HUDEP-2 (cell line): ENCODE data around the gene SEZ6L2.
"Not testable (repeated sequence)": the region's sequence is repeated elsewhere in the genome, so short reads cannot be mapped to it uniquely, and the experiment has no call there.

Source experiments
- DNase-seq, 76 experiments: peaks; one replicate each; lab custom pipeline; 2025; ENCODE audit not compliant: unreplicated experiment in 76 of 76; lab: John Stamatoyannopoulos, UW

Gene SEZ6L2

GRCh38 chr16:29891525-29892457, 7.6 kb downstream of the SEZ6L2 start:
- DNase-seq: no peak

GRCh38 chr16:29889372-29889771, 10.0 kb downstream of the SEZ6L2 start:
- DNase-seq: not testable (repeated sequence)

DNA sequence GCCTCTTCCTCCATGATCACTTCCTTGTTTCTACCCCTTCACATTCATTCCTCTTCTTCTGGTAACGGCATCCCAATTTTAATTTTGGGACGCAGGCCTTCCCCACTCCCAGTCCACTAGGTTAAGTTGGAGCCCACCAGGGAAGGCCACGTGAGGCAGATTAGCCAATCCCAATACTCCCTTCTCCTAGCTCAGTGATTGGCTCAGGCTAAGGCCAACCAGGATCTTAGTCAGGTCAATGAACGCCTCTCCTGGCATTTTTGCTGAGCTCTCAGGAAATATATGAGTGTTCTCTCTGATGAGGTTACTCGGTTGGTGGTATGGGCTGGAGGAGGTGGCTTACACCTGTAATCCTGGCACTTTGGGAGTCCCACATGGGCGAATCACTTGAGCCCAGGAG, 15.4 kb downstream of the SEZ6L2 start:
- no peak for DNase-seq

DNA sequence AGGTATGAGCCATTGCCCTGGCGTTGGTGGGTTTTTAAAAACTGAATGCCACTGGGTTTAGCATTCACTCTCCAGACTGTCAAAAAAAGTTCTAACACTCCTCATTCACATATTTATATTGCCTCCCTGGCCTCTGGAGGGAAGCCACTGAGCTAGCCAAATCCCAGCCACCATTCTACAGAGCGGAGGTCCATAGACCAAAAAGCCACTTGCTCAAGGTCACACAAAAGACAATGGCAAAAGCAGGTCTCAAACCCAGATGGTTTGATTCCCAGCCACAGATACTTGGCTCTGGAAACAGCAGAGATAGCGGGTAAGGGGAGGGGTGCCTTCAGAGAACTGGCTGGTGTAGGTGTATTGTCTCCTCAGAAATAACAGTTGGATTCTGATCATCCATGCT, 18.3 kb downstream of the SEZ6L2 start:
- DNase-seq: no peak

DNA sequence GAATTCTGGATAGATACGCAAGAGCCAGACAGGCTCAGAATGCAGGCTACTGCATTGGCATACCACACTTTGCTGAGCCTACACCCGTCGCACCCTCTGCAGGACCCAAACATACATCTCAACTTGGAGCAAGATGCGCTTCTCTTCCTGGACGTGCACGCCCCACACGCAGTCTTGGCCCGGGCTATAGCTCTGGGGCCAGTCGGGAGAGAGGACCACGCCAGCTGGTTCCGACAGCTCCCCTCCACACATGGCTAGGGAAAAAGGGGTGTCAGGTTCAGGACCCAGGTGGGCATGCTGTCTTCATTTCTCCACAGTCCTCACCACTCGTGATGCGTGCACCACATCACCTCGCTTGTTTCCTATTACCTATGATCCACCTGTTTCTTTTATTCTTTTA, 21.2 kb downstream of the SEZ6L2 start:
- no peak for DNase-seq

- DNase-seq: peak in 66 of 76 experiments; percentile 20 to 80 (median 53)
Measured at GRCh38 chr16:29877266-29877961, 21.9 kb downstream of the SEZ6L2 start.

DNA sequence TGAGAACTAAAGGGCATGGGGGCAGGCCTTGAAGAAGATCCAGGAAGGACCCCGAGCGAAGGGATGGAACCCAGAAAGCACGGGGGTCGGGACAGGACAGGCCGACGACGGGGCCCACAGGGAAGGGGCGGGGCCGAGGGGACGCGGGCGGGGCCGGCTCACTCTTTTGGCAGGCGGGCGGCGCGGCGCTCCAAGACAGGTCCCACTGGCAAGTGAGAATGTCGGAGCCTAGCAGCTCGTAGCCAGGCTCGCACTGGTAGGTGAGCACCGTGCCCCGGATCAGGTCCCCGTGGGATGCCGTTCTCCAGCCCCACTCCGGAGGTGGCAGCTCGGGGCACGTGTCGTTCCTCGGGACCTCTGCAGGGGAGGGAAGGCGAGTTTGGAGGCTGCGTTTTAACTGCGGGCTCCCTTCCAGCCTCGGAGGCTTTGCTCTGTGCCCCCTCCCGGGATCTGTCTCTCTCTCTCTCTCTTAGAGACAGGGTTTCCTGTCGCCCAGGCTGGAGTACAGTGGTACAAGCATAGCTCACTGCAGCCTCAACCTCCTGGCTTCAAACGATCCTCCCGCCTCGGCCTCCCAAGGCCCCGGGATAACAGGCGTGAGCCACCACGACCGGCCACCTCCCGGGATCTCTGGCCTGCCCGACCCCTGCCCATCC, 22.6 kb downstream of the SEZ6L2 start:
- DNase-seq: peak in 4 of 76 experiments; percentile 5 to 16 (median 10)

DNA sequence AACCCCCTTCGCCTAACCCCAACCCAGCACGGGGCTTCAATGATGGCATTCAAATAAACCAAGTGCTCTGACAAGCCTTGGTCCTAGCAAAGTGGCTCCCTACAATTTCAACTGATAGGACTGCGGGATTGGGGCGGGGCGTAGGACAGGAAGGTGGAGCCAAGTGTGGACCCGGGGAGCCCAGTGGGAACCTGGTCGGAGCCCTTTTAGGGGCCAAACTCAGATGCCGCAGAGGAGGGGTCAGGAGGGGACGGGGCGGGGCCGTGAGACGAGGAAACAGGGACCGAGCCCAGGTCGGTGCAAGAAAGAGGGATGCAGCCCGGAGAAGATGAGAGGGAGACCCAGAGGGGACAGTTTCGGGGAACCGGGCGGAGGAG, 23.1 kb downstream of the SEZ6L2 start:
- DNase-seq: peak in 1 of 76 experiments; percentile 6

DNA sequence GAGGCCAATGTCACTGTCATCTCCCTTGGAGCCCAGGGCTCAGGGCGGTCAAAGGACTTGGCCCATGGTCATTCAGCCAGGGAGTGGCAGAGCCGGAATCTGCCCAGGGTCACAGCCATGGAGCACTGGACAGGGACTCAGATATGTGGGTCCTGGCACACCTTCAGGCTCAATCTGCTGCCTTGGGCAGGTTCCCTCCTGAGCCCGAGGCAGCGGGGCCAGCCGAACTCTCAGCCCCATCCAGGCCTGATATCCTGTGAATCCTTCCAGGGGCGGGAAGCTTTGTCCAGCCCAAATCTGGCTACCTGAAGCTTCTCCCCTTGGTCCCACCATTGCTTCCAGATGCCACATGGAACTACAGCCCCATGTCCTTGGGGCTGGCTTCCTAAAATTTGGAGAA, 24.1 kb downstream of the SEZ6L2 start:
- DNase-seq: no peak

DNA sequence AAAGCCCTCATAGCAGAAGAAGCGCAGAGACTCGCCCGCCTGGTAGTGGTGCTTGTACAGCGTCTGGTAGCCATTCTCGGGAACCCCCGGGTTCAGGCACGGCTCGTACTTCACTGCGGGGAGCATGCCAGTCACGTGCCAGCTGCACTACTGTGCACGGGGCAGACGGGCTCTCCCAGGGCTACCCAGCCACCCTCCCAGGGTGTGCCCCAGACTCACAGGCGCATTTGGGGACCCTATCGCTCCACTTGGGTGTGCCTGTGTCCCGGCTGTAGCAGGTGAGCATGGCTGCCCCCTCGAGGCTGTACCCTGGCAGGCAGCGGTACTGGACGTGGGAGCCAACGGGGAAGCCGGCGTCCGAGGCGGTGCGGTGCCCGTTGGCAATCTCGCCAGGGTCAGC, 26.0 kb downstream of the SEZ6L2 start:
- DNase-seq: no peak

DNA sequence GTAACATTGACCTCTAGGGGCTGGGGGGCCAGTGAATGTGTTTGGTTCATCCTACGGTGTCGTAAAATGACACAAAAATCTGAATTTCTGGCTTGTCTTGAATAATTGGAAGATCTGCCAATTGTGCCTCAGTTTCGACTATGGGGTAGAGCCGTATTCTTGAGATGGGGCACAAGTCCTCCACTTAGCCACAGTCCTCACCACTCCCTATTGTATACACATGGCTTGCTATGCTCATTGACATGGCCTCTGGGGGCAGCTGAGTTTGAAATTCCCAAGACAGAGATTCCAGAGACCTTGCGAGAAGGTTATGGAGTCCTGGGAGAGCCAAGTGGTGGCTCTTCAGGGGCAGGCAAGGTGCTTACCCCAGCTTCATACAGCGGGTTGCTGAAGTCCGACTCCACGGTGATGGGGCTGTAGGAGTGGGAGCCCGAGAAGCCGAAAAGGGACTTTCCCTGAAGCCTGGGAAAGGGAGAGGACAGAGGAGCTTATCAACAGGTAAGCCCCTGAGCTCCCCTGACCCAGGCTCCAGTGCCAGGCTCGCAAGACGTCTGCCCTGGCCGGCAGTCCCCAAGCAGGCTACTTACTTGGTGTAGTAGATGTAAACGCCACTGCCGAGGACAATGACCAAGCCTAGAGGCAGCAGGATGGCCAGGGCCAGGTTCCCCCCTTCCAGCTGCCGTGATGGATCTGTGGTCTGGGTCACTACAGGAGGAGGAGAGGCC, 27.4 kb downstream of the SEZ6L2 start:
- DNase-seq: no peak

GRCh38 chr16:29869067-29869466, 30.3 kb downstream of the SEZ6L2 start:
- not testable (repeated sequence) for DNase-seq

GRCh38 chr16:29868396-29869009, 30.8 kb downstream of the SEZ6L2 start:
- DNase-seq: peak in 10 of 76 experiments; percentile 5 to 37 (median 12)

DNA sequence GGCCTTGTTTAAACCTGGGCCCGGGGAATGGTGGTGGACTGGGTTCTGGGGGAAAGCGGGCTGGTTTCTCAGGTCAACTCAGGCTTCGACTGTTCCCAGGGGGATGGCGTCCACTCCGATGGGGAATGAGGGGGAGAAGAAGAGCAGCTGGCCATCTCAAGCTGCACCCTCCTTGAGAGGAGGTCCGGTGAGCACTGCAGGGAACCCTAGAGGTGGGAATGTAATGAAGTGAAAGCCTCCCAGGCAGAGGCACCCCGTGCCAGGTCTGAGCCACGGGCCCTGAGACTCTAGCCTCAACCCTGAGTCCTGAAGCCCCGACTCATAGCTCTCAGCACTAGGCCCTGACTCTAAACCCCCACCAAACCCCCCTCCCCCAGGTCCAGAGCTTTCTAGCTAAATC, 35.1 kb downstream of the SEZ6L2 start:
- DNase-seq: no peak

- DNase-seq: no peak
Measured at GRCh38 chr16:29863669-29863984, 35.7 kb downstream of the SEZ6L2 start.

- peak in 75 of 76 experiments; percentile 21 to 96 (median 89) for DNase-seq
Measured at GRCh38 chr16:29862884-29863668, 36.3 kb downstream of the SEZ6L2 start, which contains the start of gene CDIPT. CDIPT (minus strand) TSS chr16:29863226; CDS start chr16:29862857, 369 bp downstream.

DNA sequence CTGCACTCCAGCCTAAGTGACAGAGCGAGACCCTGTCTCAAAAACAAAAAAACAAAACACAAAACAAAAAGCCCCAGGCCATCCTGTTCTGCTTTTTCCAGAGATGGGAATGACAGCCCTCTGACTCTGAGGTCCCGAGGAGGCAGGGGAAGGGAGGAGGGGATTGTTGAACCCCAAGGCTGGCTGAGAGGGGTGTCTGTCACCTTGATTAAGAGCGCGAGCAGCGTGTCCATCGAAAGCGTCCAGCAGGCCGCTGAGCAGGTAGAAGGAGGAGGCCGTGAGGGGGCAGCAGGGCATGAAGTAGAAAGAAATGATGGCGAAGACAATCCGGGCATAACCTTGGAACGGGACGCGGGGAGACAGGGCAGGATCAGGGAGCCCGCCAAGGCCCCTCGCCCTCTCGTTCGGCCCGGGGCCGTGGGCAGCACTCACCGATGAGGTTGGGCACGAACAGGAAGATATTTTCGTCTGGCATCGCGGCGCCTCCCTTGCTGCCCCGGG, 36.9 kb downstream of the SEZ6L2 start:
- peak in 4 of 76 experiments; percentile 11 to 53 (median 22) for DNase-seq

GRCh38 chr16:29860218-29860617, 39.1 kb downstream of the SEZ6L2 start:
- no peak for DNase-seq

DNA sequence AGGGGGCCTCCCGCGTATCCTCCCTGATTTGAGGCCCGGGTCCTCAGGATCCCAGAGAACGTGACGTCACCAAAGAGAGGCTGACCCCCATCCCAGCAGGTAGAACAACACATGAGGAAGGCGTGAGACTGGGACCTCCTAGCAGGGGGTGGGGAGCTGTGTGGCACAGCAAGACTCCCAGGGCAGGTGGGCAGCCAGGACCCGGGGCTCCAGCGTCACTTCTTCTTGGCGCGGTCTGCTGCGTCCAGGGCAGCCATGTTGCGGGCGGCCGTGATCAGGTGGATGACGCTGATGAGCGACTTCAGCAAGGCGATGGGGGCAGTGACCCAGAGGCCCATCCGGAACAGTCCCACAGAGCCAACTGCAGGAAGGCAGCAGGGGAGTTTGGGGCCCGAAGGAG, 40.4 kb downstream of the SEZ6L2 start:
- DNase-seq: no peak
